ENCODE measurements around the gene MDFI. TPM values are rescaled to one million over a fixed set of nuclear protein-coding genes. Genes with fewer than 3 reads are reported as not detected.

Gene MDFI
- total RNA-seq, 2 experiments from 2014 or later, result not detected

DNA sequence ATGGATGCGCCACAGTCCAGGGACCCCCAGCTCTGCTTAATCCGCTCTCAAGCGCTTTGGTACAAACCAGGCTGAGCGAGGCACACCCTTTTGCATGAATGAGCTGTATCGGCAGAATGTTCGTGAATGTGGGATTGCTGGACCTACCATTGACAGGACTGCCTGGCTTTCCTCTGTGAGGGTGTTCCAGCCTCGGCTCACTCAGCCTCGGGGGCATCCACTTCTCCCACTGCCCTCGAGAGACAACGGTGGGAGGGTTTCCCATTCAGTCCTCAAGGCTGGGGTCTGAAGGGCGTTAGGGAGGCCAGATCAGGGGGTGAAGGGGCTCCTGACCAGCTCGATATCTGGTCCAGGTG, 17.4 kb downstream of the MDFI start:
- DNase-seq, result no peak
- Mint-ChIP-seq H3K4me1 (ENCODE audit: low read depth) (no peaks in the 10 kb centered on the region), H3K36me3 (ENCODE audit: low read depth) (no peaks in the 10 kb centered on the region), H3K27me3 (ENCODE audit: low read depth) (peaks cover 6% of the 10 kb centered on the region), H3K27ac (no peak overlapping the region), H3K9me3 (no peaks in the 10 kb centered on the region), H3K4me3 (no peak overlapping the region)
- intact Hi-C loops (cut with micrococcal nuclease), result no loop called here
- CTCF ChIA-PET, result no interaction called here

DNA sequence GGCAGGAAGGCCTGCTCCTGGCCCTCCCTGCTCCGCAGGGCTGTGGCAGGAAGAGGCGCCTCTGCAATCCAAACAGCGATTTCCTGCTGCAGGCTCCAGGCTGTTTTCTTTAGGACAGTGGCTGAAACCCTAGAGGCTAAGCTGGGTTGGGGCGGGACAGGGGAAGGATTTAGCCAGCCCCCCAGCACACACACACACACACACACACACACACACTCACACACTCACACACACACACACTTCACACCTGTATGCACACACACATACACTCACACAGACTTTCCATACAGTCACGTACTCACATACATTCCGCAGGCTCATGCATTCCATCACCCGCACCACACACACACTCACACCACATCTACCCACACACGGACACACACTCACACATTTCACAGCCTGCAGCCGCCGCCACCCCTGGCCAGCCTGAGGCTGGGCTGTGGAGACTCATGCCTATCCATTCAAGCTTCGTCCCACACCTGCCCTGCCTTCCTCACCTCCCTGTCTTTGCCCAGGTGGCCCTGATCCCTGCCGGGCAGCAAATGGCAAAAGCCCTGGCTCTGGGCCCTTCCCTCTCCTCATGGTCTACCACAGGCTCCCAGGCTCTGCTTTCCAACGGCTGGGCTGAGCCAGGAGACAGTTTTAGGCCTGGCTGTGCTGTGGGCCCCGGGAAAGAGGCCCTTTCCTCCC, 17.9 kb downstream of the MDFI start:
- H3K27ac Mint-ChIP-seq, result no peak overlapping the region
- DNase-seq, result no peak
- no peaks in the 10 kb centered on the region for H3K9me3 Mint-ChIP-seq
- intact Hi-C loops (cut with micrococcal nuclease), result no loop called here
- peaks cover 6% of the 10 kb centered on the region for H3K27me3 Mint-ChIP-seq (ENCODE audit: low read depth)
- no peak overlapping the region for H3K4me3 Mint-ChIP-seq
- CTCF ChIA-PET, result no interaction called here
- H3K4me1 Mint-ChIP-seq (ENCODE audit: low read depth), result no peaks in the 10 kb centered on the region
- no peaks in the 10 kb centered on the region for H3K36me3 Mint-ChIP-seq (ENCODE audit: low read depth)

DNA sequence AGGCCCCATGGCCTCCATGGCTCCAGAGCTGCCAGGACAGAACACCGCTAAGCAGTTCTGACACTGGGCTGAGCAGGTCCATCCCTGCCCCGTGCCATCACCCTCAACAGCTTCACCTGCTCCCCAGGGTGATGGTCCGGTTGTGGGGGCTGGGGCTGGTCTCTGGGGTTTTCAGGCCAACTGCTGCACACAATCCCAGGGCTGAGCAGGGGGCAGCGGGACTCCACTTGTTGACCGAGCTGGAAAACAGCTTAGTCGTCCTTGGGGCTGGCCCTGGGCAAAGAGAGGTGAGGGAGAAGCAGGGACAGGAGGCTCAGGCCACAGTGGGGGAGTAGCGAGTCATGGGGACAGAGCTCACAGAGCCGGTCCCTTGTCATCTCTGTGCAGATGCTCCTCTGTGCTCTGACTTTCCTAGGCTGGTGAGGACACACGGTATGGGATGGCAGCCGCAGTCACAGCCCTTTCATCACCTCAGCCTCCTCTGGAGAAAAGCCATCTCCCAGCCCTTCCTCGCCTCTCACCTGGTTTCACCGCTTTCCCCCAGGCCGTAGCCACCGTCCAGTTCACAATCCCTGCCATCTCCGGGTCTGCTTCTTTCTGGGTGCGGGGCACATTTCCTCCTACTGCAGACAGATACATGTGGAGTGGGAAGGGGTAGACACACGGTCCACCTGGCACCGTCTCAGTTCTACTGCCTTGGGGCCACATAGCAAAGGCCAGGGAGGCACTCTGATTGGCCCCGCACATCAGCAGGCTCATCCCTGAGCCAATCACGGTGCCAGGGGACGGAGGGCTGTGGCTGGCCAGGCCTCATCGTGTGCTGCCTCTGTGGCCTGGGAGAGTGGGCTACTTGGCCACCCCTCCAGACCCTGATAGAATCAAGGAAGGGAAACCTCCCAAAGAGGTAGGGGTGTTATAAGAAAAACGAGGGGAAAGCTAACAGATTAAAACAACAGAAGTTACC, 19.1 kb downstream of the MDFI start:
- H3K9me3 Mint-ChIP-seq, result no peaks in the 10 kb centered on the region
- no peak overlapping the region for H3K4me3 Mint-ChIP-seq
- no peaks in the 10 kb centered on the region for H3K4me1 Mint-ChIP-seq (ENCODE audit: low read depth)
- peaks cover 13% of the 10 kb centered on the region for H3K27me3 Mint-ChIP-seq (ENCODE audit: low read depth)
- no peaks in the 10 kb centered on the region for H3K36me3 Mint-ChIP-seq (ENCODE audit: low read depth)
- no peak for DNase-seq
- no peak overlapping the region for H3K27ac Mint-ChIP-seq
- CTCF ChIA-PET, result interaction anchor here (1.3 kb wide), 1 partner anchor 289 kb away, joined by 4 read pairs; no protein-coding TSS in a partner anchor
- intact Hi-C loops (cut with micrococcal nuclease), result no loop called here

DNA sequence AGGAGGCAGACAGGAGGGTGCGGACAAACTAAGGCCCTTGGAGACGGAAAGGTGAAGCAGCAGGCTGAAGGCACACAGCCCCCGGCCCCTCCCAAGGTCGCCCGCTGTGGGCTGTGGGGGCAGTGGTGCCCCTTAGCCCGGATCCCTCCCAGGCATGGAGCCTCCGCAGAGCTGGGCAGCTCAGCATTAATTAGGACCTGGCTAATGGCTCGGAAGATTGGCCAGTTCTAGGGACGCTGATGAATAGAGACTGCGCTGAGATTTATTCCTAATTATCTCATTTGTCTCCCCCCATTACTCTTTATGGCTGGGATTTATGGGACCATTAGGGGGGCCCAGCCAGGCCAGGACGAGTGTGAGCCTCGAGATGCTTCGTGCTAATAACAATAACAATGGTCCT, 20.4 kb downstream of the MDFI start:
- H3K9me3 Mint-ChIP-seq, result no peaks in the 10 kb centered on the region
- peaks cover 13% of the 10 kb centered on the region for H3K27me3 Mint-ChIP-seq (ENCODE audit: low read depth)
- CTCF ChIA-PET, result interaction anchor here (1.1 kb wide), 2 partner anchors 23 to 234 kb away, joined by 3 read pairs; no protein-coding TSS in a partner anchor
- intact Hi-C loops (cut with micrococcal nuclease), result no loop called here
- no peaks in the 10 kb centered on the region for H3K36me3 Mint-ChIP-seq (ENCODE audit: low read depth)
- no peak overlapping the region for H3K27ac Mint-ChIP-seq
- DNase-seq, result no peak
- H3K4me3 Mint-ChIP-seq, result no peak overlapping the region
- no peaks in the 10 kb centered on the region for H3K4me1 Mint-ChIP-seq (ENCODE audit: low read depth)

DNA sequence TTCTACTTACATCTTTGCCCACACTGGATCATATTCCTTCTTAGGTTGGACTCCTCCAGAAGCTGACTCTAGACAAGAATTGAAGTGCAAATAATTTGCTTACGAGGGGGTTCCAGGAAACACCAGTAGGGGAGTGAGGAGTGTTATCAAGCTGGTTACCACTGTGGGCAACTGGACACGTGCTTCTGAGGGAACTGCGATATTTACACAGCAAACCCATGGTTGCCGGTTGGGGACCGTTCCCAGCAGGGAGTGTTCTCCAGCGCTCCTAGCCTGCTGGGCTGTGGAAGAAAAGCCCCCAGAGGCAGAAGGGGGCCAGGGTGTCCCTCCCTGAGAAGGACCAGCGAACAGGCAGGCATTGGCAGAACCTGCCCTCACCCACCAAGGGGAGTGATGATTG, 21.7 kb downstream of the MDFI start:
- intact Hi-C loops (cut with micrococcal nuclease), result no loop called here
- Mint-ChIP-seq H3K27me3 (ENCODE audit: low read depth) (peaks cover 13% of the 10 kb centered on the region), H3K4me1 (ENCODE audit: low read depth) (no peaks in the 10 kb centered on the region), H3K4me3 (no peak overlapping the region), H3K36me3 (ENCODE audit: low read depth) (no peaks in the 10 kb centered on the region), H3K27ac (no peak overlapping the region), H3K9me3 (no peaks in the 10 kb centered on the region)
- DNase-seq, result no peak
- CTCF ChIA-PET, result no interaction called here

DNA sequence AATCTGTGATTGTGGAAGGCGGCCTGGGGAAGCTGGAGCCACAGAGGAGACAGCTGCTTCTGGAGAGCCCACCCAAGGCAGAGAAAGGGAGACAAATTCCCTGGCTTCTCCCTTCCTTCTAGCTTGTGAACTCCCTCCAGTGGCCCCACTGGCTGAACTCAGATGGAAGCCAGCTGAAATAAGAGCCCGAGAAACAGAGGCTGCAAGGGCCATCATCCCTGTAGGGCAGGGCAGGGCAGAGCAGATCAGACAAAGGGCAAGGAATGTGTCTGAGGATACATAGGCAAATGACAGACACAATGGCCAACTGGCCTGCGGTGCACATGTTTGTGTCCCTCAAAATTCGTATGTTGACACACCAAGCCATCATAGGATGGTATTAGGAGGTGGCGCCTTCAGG, 25.3 kb downstream of the MDFI start:
- H3K4me1 Mint-ChIP-seq (ENCODE audit: low read depth), result no peaks in the 10 kb centered on the region
- CTCF ChIA-PET, result no interaction called here
- peaks cover 6% of the 10 kb centered on the region for H3K27me3 Mint-ChIP-seq (ENCODE audit: low read depth)
- no peaks in the 10 kb centered on the region for H3K9me3 Mint-ChIP-seq
- intact Hi-C loops (cut with micrococcal nuclease), result no loop called here
- H3K27ac Mint-ChIP-seq, result no peak overlapping the region
- DNase-seq, result no peak
- H3K4me3 Mint-ChIP-seq, result no peak overlapping the region
- no peaks in the 10 kb centered on the region for H3K36me3 Mint-ChIP-seq (ENCODE audit: low read depth)

DNA sequence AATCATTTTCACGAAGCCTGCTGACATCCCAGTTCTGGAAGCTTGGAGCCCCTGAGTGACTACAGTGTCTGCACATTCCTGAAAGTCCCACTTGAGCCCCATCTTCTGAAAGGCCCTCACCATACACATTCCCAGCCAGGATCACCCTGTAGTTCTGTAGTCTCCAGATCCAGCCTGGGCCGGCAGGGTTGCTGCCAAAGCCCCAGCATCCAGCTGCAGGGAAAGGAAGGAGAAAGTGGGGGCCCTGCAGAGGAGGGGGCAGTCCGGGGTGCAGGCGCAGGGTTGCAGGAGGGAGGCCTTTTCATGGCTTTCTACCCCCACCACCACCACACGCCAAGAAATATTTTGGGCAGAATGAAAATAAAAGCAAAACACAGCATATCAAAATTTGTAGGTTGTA, 26.0 kb downstream of the MDFI start:
- Mint-ChIP-seq H3K4me1 (ENCODE audit: low read depth) (no peaks in the 10 kb centered on the region), H3K27me3 (ENCODE audit: low read depth) (peaks cover 6% of the 10 kb centered on the region), H3K9me3 (no peaks in the 10 kb centered on the region), H3K36me3 (ENCODE audit: low read depth) (no peaks in the 10 kb centered on the region), H3K4me3 (no peak overlapping the region), H3K27ac (no peak overlapping the region)
- CTCF ChIA-PET, result interaction anchor here (0.6 kb wide), 1 partner anchor 316 kb away, joined by 3 read pairs; no protein-coding TSS in a partner anchor
- intact Hi-C loops (cut with micrococcal nuclease), result no loop called here
- DNase-seq, result no peak

DNA sequence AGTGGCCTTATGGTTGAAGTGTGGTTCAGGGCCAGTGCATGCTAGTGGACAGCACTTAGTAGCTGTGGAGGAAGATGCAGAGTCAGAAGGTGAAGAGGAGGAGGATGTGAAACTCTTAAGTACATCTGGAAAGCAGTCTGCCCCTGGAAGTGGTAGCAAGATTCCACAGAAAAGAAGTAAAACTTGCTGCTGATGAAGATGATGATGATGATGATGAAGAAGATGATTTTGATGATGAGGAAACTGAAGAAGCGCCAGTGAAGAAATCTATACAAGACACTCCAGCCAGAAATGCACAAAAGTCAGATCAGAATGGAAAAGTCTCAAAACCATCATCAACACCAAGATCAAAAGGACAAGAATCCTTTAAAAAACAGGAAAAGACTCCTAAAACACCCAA, 28.9 kb downstream of the MDFI start:
- DNase-seq, result no peak
- Mint-ChIP-seq H3K27me3 (ENCODE audit: low read depth) (peaks cover 2% of the 10 kb centered on the region), H3K9me3 (no peaks in the 10 kb centered on the region), H3K27ac (no peak overlapping the region), H3K36me3 (ENCODE audit: low read depth) (no peaks in the 10 kb centered on the region), H3K4me3 (no peak overlapping the region), H3K4me1 (ENCODE audit: low read depth) (no peaks in the 10 kb centered on the region)
- CTCF ChIA-PET, result no interaction called here
- intact Hi-C loops (cut with micrococcal nuclease), result no loop called here

DNA sequence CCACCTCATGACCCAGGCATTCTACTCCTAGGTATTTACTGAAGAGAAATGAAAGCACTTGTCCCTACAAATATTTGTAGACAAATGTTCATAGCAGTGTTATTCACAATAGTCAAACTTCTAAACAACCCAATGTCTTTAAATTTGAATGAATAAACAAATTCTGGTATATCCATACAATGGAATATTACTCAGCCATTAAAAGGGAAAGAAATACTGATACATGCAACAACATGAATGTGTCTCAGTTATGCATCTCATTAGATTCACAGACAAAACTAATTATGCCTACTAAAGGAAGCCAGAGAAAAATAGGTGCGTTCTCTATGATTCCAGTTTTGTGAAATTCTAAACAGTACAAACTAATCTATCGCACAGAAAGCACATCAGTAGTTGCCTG, 30.7 kb downstream of the MDFI start:
- Mint-ChIP-seq H3K4me3 (no peak overlapping the region), H3K27ac (no peak overlapping the region), H3K9me3 (no peaks in the 10 kb centered on the region), H3K36me3 (ENCODE audit: low read depth) (no peaks in the 10 kb centered on the region), H3K27me3 (ENCODE audit: low read depth) (no peaks in the 10 kb centered on the region), H3K4me1 (ENCODE audit: low read depth) (no peaks in the 10 kb centered on the region)
- CTCF ChIA-PET, result no interaction called here
- no peak for DNase-seq
- intact Hi-C loops (cut with micrococcal nuclease), result no loop called here

DNA sequence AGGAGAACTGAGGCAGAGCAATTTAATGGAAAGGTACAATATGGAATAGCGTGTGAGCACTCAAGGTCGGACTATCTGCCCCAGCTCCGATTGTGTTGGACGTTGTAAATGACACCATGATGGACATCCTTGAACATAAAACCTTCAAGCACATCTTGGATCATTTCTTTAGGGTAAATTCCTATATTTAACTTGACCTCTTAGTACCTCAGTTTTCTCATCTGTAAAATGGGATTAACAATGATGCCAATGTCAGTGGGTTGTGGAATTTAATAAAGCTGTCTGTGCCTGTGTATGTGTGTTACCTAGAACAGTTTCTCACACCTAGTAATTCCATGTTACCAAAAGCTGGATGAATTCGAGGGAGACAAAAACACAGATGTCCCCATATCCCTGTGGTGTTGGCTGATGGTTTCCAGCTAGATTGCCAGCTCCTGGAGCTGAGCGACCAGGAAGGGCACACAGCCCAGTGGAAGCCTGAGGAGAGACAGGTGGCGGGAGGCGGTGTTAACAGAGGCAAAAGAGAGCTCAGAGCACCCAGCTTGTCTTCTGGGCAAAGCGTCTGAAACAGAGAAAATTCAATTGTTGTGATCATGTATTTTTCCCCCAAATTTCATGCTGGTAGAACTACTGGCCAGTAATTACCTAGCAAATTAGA, 32.6 kb downstream of the MDFI start:
- intact Hi-C loops (cut with micrococcal nuclease), result no loop called here
- Mint-ChIP-seq H3K4me3 (no peak overlapping the region), H3K27me3 (ENCODE audit: low read depth) (peaks cover 4% of the 10 kb centered on the region), H3K4me1 (ENCODE audit: low read depth) (no peaks in the 10 kb centered on the region), H3K27ac (no peak overlapping the region), H3K9me3 (no peaks in the 10 kb centered on the region), H3K36me3 (ENCODE audit: low read depth) (no peaks in the 10 kb centered on the region)
- CTCF ChIA-PET, result interaction anchor here (1.2 to 1.3 kb wide), 2 partner anchors 11 to 12 kb away, joined by 4 to 6 read pairs; no protein-coding TSS in a partner anchor
- no peak for DNase-seq

DNA sequence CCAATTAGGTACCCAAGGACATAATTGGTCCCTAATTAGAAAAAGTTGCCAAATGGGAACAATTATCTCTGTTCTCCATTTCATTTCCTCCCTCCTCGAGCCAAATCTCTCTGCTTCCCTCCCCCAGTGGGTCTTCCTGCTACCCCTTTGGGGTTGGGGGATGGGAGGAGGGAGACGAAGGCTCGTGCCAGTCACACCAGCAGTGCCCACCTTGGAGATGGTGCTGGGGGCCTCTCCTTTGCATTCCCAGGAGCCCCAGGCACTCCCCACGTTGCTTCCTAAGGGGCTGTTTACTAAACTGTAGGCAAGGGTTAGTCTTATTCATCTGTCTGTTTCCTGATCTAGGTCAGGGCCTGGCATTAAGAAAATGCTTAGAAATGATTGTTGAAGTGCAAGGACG, 33.1 kb downstream of the MDFI start:
- CTCF ChIA-PET, result interaction anchor here (1.2 to 1.3 kb wide), 2 partner anchors 10 to 12 kb away, joined by 4 to 6 read pairs; no protein-coding TSS in a partner anchor
- Mint-ChIP-seq H3K27ac (no peak overlapping the region), H3K36me3 (ENCODE audit: low read depth) (no peaks in the 10 kb centered on the region), H3K4me3 (no peak overlapping the region), H3K27me3 (ENCODE audit: low read depth) (peaks cover 4% of the 10 kb centered on the region), H3K4me1 (ENCODE audit: low read depth) (no peaks in the 10 kb centered on the region), H3K9me3 (no peaks in the 10 kb centered on the region)
- intact Hi-C loops (cut with micrococcal nuclease), result no loop called here
- no peak for DNase-seq

DNA sequence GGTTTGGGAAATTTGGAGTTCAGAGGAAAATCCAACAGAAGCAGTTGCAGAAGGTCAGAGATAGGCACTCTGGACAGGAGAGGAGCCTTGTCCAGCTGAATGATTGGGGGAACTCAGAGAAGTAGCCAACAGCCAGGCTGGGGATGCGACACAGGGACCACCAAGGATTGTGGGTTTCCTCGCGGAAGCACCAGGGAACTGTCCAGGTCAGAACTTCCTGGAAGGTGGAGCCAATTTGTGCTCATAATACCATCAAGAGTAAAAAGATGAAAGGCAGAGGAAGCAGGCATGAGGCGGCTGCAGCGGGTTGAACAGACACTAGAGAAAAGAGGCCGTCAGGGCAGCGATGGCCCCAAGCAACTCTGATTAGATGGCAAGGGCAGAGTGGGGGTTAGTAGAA, 33.7 kb downstream of the MDFI start:
- Mint-ChIP-seq H3K9me3 (no peaks in the 10 kb centered on the region), H3K27me3 (ENCODE audit: low read depth) (peaks cover 5% of the 10 kb centered on the region), H3K36me3 (ENCODE audit: low read depth) (no peaks in the 10 kb centered on the region), H3K4me3 (no peak overlapping the region), H3K4me1 (ENCODE audit: low read depth) (no peaks in the 10 kb centered on the region), H3K27ac (no peak overlapping the region)
- CTCF ChIA-PET, result interaction anchor here (2.3 kb wide), 1 partner anchor 11 kb away, joined by 10 read pairs; no protein-coding TSS in a partner anchor
- no peak for DNase-seq
- intact Hi-C loops (cut with micrococcal nuclease), result no loop called here
